DOHH2 (cell line): ENCODE measurements around the gene KRT8.

ENCODE experiments used
- EZH2phosphoT487 ChIP-seq: fragments of 200-600 bp; sonication (generic); IDR thresholded peaks from 2 replicates; pipeline ENCODE4 v1.6.1; 2017; ENCODE audit warnings: borderline replicate concordance, mild to moderate bottlenecking, antibody characterized with exemption, low read length, moderate library complexity, mixed read lengths
- TF ChIP-seq, protein P1 (sequence below): fragments of 200-600 bp; sonication (generic); IDR thresholded peaks from one replicate; pipeline ENCODE4 v1.5.1; 2014; ENCODE audit warnings: antibody characterized with exemption, mild to moderate bottlenecking, low read depth, low read length; ENCODE audit not compliant: poor library complexity, severe bottlenecking

- TF ChIP-seq, protein P1, sequence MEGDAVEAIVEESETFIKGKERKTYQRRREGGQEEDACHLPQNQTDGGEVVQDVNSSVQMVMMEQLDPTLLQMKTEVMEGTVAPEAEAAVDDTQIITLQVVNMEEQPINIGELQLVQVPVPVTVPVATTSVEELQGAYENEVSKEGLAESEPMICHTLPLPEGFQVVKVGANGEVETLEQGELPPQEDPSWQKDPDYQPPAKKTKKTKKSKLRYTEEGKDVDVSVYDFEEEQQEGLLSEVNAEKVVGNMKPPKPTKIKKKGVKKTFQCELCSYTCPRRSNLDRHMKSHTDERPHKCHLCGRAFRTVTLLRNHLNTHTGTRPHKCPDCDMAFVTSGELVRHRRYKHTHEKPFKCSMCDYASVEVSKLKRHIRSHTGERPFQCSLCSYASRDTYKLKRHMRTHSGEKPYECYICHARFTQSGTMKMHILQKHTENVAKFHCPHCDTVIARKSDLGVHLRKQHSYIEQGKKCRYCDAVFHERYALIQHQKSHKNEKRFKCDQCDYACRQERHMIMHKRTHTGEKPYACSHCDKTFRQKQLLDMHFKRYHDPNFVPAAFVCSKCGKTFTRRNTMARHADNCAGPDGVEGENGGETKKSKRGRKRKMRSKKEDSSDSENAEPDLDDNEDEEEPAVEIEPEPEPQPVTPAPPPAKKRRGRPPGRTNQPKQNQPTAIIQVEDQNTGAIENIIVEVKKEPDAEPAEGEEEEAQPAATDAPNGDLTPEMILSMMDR: no peak
- TF ChIP-seq EZH2phosphoT487: no peak
Measured at GRCh38 chr12:52891044-52891443, 13.8 kb downstream of the KRT8 start.
